ENCODE results near the gene LRRC46. TPM values are rescaled to one million over a fixed set of nuclear protein-coding genes. Genes with fewer than 3 reads are reported as not detected.

The LRRC46 gene
- total RNA-seq, 1 experiment from 2014 or later: 0.31 TPM

DNA sequence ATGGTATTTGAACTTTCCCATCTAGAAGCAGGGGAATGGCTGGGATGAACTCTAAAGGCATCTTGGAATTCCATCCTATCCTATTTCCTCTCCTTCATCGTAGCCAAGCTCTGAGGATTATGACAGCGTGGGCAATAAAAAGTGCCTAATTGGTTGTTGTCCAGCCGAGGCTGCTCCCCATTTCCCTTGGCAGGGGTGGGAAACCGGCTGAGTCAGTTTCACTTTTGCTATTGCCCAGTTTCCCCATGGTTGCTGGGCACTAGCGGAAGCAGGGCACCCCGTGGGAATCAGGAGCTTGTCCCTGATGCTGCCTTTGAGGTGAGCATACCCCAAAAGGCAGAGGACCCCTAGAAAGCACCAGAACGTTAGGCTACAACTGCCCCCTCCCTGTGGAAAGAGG lies 50.8 kb downstream of the LRRC46 start:
- Histone ChIP-seq H3K9me3 (ENCODE audit: control insufficient read depth, low read depth, low read length) (no peaks in the 10 kb centered on the region), H3T11ph (ENCODE audit: low read length) (no peak overlapping the region), H3K27ac (ENCODE audit: insufficient read length, low read depth, low read length) (no peak overlapping the region), H4K20me1 (ENCODE audit: control insufficient read depth, insufficient read depth, insufficient read length) (no peaks in the 10 kb centered on the region), H4K5ac (ENCODE audit: insufficient read length, low read depth, low read length) (no peak overlapping the region), H2BK15ac (ENCODE audit: low read depth, low read length) (no peak overlapping the region), H2BK5ac (ENCODE audit: insufficient read length, low read length) (no peak overlapping the region), H3K27me3 (ENCODE audit: insufficient read depth, low read length) (no peaks in the 10 kb centered on the region; the same call in 1 of the 2 replicates), H3K4ac (ENCODE audit: low read depth, low read length) (no peak overlapping the region), H3K14ac (ENCODE audit: insufficient read depth, low read length) (no peak overlapping the region; the same call in 1 of the 2 replicates), H2AK5ac (ENCODE audit: insufficient read length, low read length) (no peak overlapping the region), H2AFZ (ENCODE audit: low read length) (no peak overlapping the region), H3K23me2 (ENCODE audit: insufficient read length, low read depth, low read length, poor library complexity, severe bottlenecking) (no peaks in the 10 kb centered on the region), H3K56ac (ENCODE audit: insufficient read length, low read depth, low read length) (no peak overlapping the region), H3K18ac (ENCODE audit: insufficient read length, low read depth, low read length) (no peak overlapping the region), H3K4me1 (ENCODE audit: insufficient read depth, low read length) (peaks cover 3% of the 10 kb centered on the region; the same call in 1 of the 2 replicates), H3K4me2 (ENCODE audit: insufficient read depth, insufficient read length, low read length) (no peak overlapping the region), H3K79me2 (ENCODE audit: insufficient read depth, low read length) (no peaks in the 10 kb centered on the region), H3K9ac (ENCODE audit: extremely low read depth, insufficient read length, low read length) (no peak overlapping the region), H4K8ac (replicated peaks; ENCODE audit: insufficient read length, low read depth, low read length) (no peak overlapping the region), H2BK20ac (ENCODE audit: low read depth, low read length, poor library complexity, severe bottlenecking) (no peak overlapping the region), H4K91ac (ENCODE audit: insufficient read length, low read depth, low read length) (no peak overlapping the region), H2BK120ac (ENCODE audit: low read depth, low read length, poor library complexity, severe bottlenecking) (no peak overlapping the region), H3K23ac (ENCODE audit: insufficient read length, low read depth, low read length) (no peak overlapping the region), H3K79me1 (ENCODE audit: insufficient read depth, low read depth, low read length, poor library complexity, severe bottlenecking) (no peaks in the 10 kb centered on the region), H2BK12ac (ENCODE audit: insufficient read length, low read depth, low read length) (no peak overlapping the region)
- DNase-seq: no peak
- Mint-ChIP-seq H3K27me3 (ENCODE audit: low read depth) (peaks cover 31% of the 10 kb centered on the region), H3K36me3 (ENCODE audit: insufficient read depth in 1 of 3, low read depth in 3 of 3) (no peaks in the 10 kb centered on the region), H3K4me1 (peaks cover 27 to 42% of the 10 kb centered on the region in 2 experiments), H3K4me3 (no peak overlapping the region), H3K27ac (no peak overlapping the region), H3K9me3 (no peaks in the 10 kb centered on the region)
- no CpG with 5 or more reads among the region's 7 CpGs for WGBS (ENCODE audit: extremely low coverage, insufficient read length, low lambda C conversion rate)
- no peak for TF ChIP-seq CTCF (conservative IDR thresholded peaks at IDR 0.05)

Data from H9 (cell line).